Measurements from ENCODE around the gene AKAP8. TPM values are rescaled to one million over a fixed set of nuclear protein-coding genes. Genes with fewer than 3 reads are reported as not detected.

The AKAP8 gene
- total RNA-seq, 1 experiment from 2014 or later = 59.5 TPM

DNA sequence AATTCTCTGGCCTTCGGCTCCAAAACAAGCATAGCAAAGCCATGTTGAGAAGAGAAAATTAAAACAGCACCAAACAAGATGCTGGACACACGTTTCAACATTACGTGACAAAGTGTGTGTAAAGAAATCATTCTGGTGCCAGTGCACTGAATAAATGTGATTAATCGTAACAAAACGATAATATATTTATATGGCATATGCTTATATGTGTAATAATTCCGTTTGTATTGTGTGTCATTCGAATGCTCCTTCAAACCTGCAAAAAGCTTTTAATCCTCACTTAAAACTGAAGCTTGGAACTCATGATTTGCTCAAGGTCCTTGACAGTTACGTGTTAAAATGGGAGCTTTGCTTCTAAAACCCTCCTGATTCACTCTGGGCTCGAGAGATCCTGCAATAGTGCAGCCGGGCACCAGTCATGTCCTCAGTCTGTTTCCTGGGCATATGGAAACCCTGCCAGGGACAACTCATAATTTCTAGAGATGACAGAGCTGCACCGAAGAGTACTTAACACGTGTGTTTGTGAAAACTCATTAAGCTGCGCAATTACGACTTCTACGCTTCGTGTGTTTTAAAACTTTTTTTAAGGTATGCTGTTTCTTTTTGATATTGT lies 39.9 kb upstream of the AKAP8 start:
- no peak overlapping the region for H2BK5ac ChIP-seq (ENCODE audit: insufficient read length, low read length)
- no peak overlapping the region for H3T11ph ChIP-seq (ENCODE audit: low read length)
- no peaks in the 10 kb centered on the region for H3K4me1 ChIP-seq (ENCODE audit: insufficient read depth, low read length)
- H3K9me3 Mint-ChIP-seq = peaks cover 0 to 3% of the 10 kb centered on the region in 2 experiments; a peak in 2 of 5 replicates
- H3K4me1 Mint-ChIP-seq = peaks cover 12 to 19% of the 10 kb centered on the region in 2 experiments
- no peak overlapping the region for H4K8ac ChIP-seq (replicated peaks; ENCODE audit: insufficient read length, low read depth, low read length)
- H3K9me3 ChIP-seq (ENCODE audit: control insufficient read depth, low read depth, low read length) = no peaks in the 10 kb centered on the region
- no peak overlapping the region for H3K27ac Mint-ChIP-seq
- H2BK20ac ChIP-seq (ENCODE audit: low read depth, low read length, poor library complexity, severe bottlenecking) = no peak overlapping the region
- H3K79me1 ChIP-seq (ENCODE audit: insufficient read depth, low read depth, low read length, poor library complexity, severe bottlenecking) = peaks cover 10% of the 10 kb centered on the region
- no peak overlapping the region for H3K23ac ChIP-seq (ENCODE audit: insufficient read length, low read depth, low read length)
- TF ChIP-seq, protein P1, sequence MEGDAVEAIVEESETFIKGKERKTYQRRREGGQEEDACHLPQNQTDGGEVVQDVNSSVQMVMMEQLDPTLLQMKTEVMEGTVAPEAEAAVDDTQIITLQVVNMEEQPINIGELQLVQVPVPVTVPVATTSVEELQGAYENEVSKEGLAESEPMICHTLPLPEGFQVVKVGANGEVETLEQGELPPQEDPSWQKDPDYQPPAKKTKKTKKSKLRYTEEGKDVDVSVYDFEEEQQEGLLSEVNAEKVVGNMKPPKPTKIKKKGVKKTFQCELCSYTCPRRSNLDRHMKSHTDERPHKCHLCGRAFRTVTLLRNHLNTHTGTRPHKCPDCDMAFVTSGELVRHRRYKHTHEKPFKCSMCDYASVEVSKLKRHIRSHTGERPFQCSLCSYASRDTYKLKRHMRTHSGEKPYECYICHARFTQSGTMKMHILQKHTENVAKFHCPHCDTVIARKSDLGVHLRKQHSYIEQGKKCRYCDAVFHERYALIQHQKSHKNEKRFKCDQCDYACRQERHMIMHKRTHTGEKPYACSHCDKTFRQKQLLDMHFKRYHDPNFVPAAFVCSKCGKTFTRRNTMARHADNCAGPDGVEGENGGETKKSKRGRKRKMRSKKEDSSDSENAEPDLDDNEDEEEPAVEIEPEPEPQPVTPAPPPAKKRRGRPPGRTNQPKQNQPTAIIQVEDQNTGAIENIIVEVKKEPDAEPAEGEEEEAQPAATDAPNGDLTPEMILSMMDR (conservative IDR thresholded peaks at IDR 0.05) = no peak; the same call in 2 of the 3 replicates
- H2BK120ac ChIP-seq (ENCODE audit: low read depth, low read length, poor library complexity, severe bottlenecking) = no peak overlapping the region
- H2AK5ac ChIP-seq (ENCODE audit: insufficient read length, low read length) = no peak overlapping the region
- no peak overlapping the region for H2BK15ac ChIP-seq (ENCODE audit: low read depth, low read length)
- no peaks in the 10 kb centered on the region for H3K27me3 Mint-ChIP-seq (ENCODE audit: low read depth)
- no peak overlapping the region for H4K5ac ChIP-seq (ENCODE audit: insufficient read length, low read depth, low read length)
- H3K4ac ChIP-seq (ENCODE audit: low read depth, low read length) = no peak overlapping the region
- H3K79me2 ChIP-seq (ENCODE audit: insufficient read depth, low read length) = peaks cover 36% of the 10 kb centered on the region
- no peak overlapping the region for H3K18ac ChIP-seq (ENCODE audit: insufficient read length, low read depth, low read length)
- no peaks in the 10 kb centered on the region for H4K20me1 ChIP-seq (ENCODE audit: control insufficient read depth, insufficient read depth, insufficient read length)
- no peaks in the 10 kb centered on the region for H3K27me3 ChIP-seq (ENCODE audit: insufficient read depth, low read length)
- H3K56ac ChIP-seq (ENCODE audit: insufficient read length, low read depth, low read length) = no peak overlapping the region
- H3K4me3 Mint-ChIP-seq = peak overlapping the region; percentile 98 to 99
- H3K14ac ChIP-seq (ENCODE audit: insufficient read depth, low read length) = no peak overlapping the region
- H2BK12ac ChIP-seq (ENCODE audit: insufficient read length, low read depth, low read length) = no peak overlapping the region
- no peak overlapping the region for H3K27ac ChIP-seq (ENCODE audit: insufficient read length, low read depth, low read length)
- no peak overlapping the region for H4K91ac ChIP-seq (ENCODE audit: insufficient read length, low read depth, low read length)
- H3K9ac ChIP-seq (ENCODE audit: extremely low read depth, insufficient read length, low read length) = no peak overlapping the region
- no CpG with 5 or more reads among the region's 16 CpGs for WGBS (ENCODE audit: extremely low coverage, insufficient read length, low lambda C conversion rate)
- no peak overlapping the region for H2AFZ ChIP-seq (ENCODE audit: low read length)
- no peak for DNase-seq
- peaks cover 31 to 48% (median 46%) of the 10 kb centered on the region in 3 experiments for H3K36me3 Mint-ChIP-seq (ENCODE audit: insufficient read depth in 1 of 3, low read depth in 3 of 3)
- peaks cover 6% of the 10 kb centered on the region for H3K23me2 ChIP-seq (ENCODE audit: insufficient read length, low read depth, low read length, poor library complexity, severe bottlenecking)
- H3K4me2 ChIP-seq (ENCODE audit: insufficient read depth, insufficient read length, low read length) = peak overlapping the region; percentile 22
